ENCODE data around the gene GALNT15.
A peak's percentile ranks its signal among the peaks of the same experiment; 100 is the strongest.

GALNT15 gene

GRCh38 chr3:16248556-16248955 is 74.1 kb downstream of the GALNT15 start:
- DNase-seq (ENCODE audit: low read depth), result no peak
- no peak overlapping the region for H3K4me3 ChIP-seq (ENCODE audit: low read depth, low read length)
- no peak for TF ChIP-seq CTCF (conservative IDR thresholded peaks at IDR 0.05; ENCODE audit: low read depth, low read length)

GRCh38 chr3:16249336-16249735 is 74.9 kb downstream of the GALNT15 start:
- DNase-seq (ENCODE audit: low read depth), result peak; percentile 60
- peak; percentile 65 for TF ChIP-seq CTCF (conservative IDR thresholded peaks at IDR 0.05; ENCODE audit: low read depth, low read length)
- no peak overlapping the region for H3K4me3 ChIP-seq (ENCODE audit: low read depth, low read length)

GRCh38 chr3:16249886-16250285 is 75.4 kb downstream of the GALNT15 start:
- no peak for DNase-seq (ENCODE audit: low read depth)
- no peak overlapping the region for H3K4me3 ChIP-seq (ENCODE audit: low read depth, low read length)
- TF ChIP-seq CTCF (conservative IDR thresholded peaks at IDR 0.05; ENCODE audit: low read depth, low read length), result no peak

GRCh38 chr3:16251316-16252085 is 77.0 kb downstream of the GALNT15 start:
- TF ChIP-seq CTCF (conservative IDR thresholded peaks at IDR 0.05; ENCODE audit: low read depth, low read length), result no peak
- no peak for DNase-seq (ENCODE audit: low read depth)
- no peak overlapping the region for H3K4me3 ChIP-seq (ENCODE audit: low read depth, low read length)

- H3K4me3 ChIP-seq (ENCODE audit: low read depth, low read length), result no peak overlapping the region
- no peak for TF ChIP-seq CTCF (conservative IDR thresholded peaks at IDR 0.05; ENCODE audit: low read depth, low read length)
- DNase-seq (ENCODE audit: low read depth), result no peak
Measured at GRCh38 chr3:16252243-16252978, 77.9 kb downstream of the GALNT15 start.

GRCh38 chr3:16252988-16253387 is 78.5 kb downstream of the GALNT15 start:
- no peak for TF ChIP-seq CTCF (conservative IDR thresholded peaks at IDR 0.05; ENCODE audit: low read depth, low read length)
- DNase-seq (ENCODE audit: low read depth), result no peak
- H3K4me3 ChIP-seq (ENCODE audit: low read depth, low read length), result no peak overlapping the region

Data from choroid plexus epithelial cell (primary cell).